HCT116 (cell line): ENCODE data around the gene LIN54. TPM values are rescaled to one million over a fixed set of nuclear protein-coding genes. Genes with fewer than 3 reads are reported as not detected.
A peak's percentile ranks its signal among the peaks of the same experiment; 100 is the strongest.

Experiments used
- ATAC-seq: fragments of 200-7000 bp; cut with Tn5 transposase; 2 replicates; pipeline ENCODE4 v1.9.1; 2020; ENCODE audit warnings: mild to moderate bottlenecking, moderate library complexity
- Bru-seq: library from RNA; stranded (reverse); fragments of 400-500 nt; gene quantifications from one replicate; lab custom pipeline; 2021; lab: Mats Ljungman, UMichigan
- BruChase-seq, 2 experiments: library from RNA; stranded (reverse); fragments of 400-500 nt; gene quantifications; one replicate each; lab custom pipeline; 2021; lab: Mats Ljungman, UMichigan
- BruUV-seq: library from RNA; stranded (reverse); fragments of 400-500 nt; replicated peaks from 2 replicates; lab custom pipeline; 2021; lab: Mats Ljungman, UMichigan
- CTCF ChIA-PET: fragments of 300-600 bp; sonication (Branson Sonifier 250); formaldehyde crosslinking; loops from one replicate; lab custom pipeline; 2021; ENCODE audit warnings: antibody characterized with exemption; lab: Charles Lee
- POLR2A ChIA-PET: fragments of 300-600, 350-600 bp; sonication (Branson Sonifier 250); formaldehyde crosslinking; loops from one replicate; lab custom pipeline; 2021; ENCODE audit warnings: antibody characterized with exemption; lab: Charles Lee
- RAD21 ChIA-PET, 2 experiments: fragments of 300-600 bp; sonication (Branson Sonifier 250); formaldehyde crosslinking; loops; one replicate each; lab custom pipeline; 2023; ENCODE audit warnings: low total read pairs in 2 of 2; ENCODE audit not compliant: uncharacterized antibody in 2 of 2, unreplicated experiment in 2 of 2, low non-redundant PET in 1 of 2; lab: Charles Lee
- DNase-seq: peaks from one replicate; pipeline ENCODE4 v3.0.0-alpha.2; 2010; ENCODE audit warnings: low read depth, low spot score
- H2AFZ ChIP-seq: fragments of 200-600 bp; shearing (Covaris generic), sonication (generic); 2 replicates; pipeline ENCODE4 v1.6.1; 2017; ENCODE audit warnings: low read depth, mixed run types, mixed read lengths, antibody characterized with exemption, low read length; ENCODE audit not compliant: poor library complexity, severe bottlenecking
- H3K27ac ChIP-seq: 2 replicates; pipeline ENCODE4 v1.5.1; 2012; ENCODE audit warnings: low read depth, low read length
- H3K27me3 ChIP-seq: fragments of 200-600 bp; sonication (generic); 2 replicates; pipeline ENCODE4 v1.6.1; 2016; ENCODE audit warnings: mixed run types, low read length, mixed read lengths; ENCODE audit not compliant: insufficient read depth
- H3K36me3 ChIP-seq, 2 experiments: fragments of 200-500 bp in 1 of 2; fragments of 200-600 bp in 1 of 2; sonication (Bioruptor generic) in 1 of 2; sonication (generic) in 1 of 2; 2 replicates each; pipeline versions ENCODE4 v1.5.1 to v1.6.1; 2014 to 2016; ENCODE audit warnings: low read length in 2 of 2, inconsistent platforms in 1 of 2, mixed read lengths in 1 of 2, mixed run types in 1 of 2; ENCODE audit not compliant: insufficient read depth in 2 of 2, control insufficient read depth in 1 of 2
- H3K4me1 ChIP-seq, 2 experiments: fragments of 200-600 bp in 1 of 2; sonication (generic) in 1 of 2; 2 replicates each; pipeline versions ENCODE4 v1.5.1 to v1.6.1; 2012 to 2017; ENCODE audit warnings: low read length in 2 of 2, inconsistent platforms in 1 of 2, mild to moderate bottlenecking in 1 of 2, mixed read lengths in 1 of 2, mixed run types in 1 of 2, moderate library complexity in 1 of 2; ENCODE audit not compliant: insufficient read depth in 2 of 2, control insufficient read depth in 1 of 2
- H3K4me2 ChIP-seq: fragments of 200-600 bp; sonication (generic); 2 replicates; pipeline ENCODE4 v1.6.1; 2017; ENCODE audit warnings: mixed run types, low read length, mixed read lengths
- H3K4me3 ChIP-seq, 2 experiments: fragments of 200-600 bp in 1 of 2; sonication (generic) in 1 of 2; replicated peaks in 1 of 2; 2 replicates each; pipeline ENCODE4 v1.5.1; 2011 to 2016; ENCODE audit warnings: low read length in 2 of 2, control low read depth in 1 of 2, low read depth in 1 of 2, mild to moderate bottlenecking in 1 of 2, mixed read lengths in 1 of 2, mixed run types in 1 of 2
- H3K79me2 ChIP-seq: fragments of 200-600 bp; sonication (generic); 2 replicates; pipeline ENCODE4 v1.6.1; 2017; ENCODE audit warnings: mild to moderate bottlenecking, mixed run types, low read length, moderate library complexity, mixed read lengths; ENCODE audit not compliant: insufficient read depth
- H3K9ac ChIP-seq: fragments of 200-600 bp; sonication (generic); 2 replicates; pipeline ENCODE4 v1.6.1; 2016; ENCODE audit warnings: low read length, mixed read lengths
- H3K9me2 ChIP-seq: fragments of 200-600 bp; sonication (generic), shearing (Covaris generic); 2 replicates; pipeline ENCODE4 v1.6.1; 2017; ENCODE audit warnings: mixed run types, mild to moderate bottlenecking, moderate library complexity; ENCODE audit not compliant: insufficient read depth
- H3K9me3 ChIP-seq, 2 experiments: fragments of 200-500 bp in 1 of 2; fragments of 200-600 bp in 1 of 2; sonication (Bioruptor generic) in 1 of 2; sonication (generic) in 1 of 2; 2 replicates each; pipeline ENCODE4 v1.6.1; 2014 to 2017; ENCODE audit warnings: low read length in 2 of 2, mixed read lengths in 2 of 2, inconsistent platforms in 1 of 2, low read depth in 1 of 2, mild to moderate bottlenecking in 1 of 2, mixed run types in 1 of 2, moderate library complexity in 1 of 2; ENCODE audit not compliant: control insufficient read depth in 1 of 2, insufficient read depth in 1 of 2
- H4K20me1 ChIP-seq: fragments of 200-600 bp; sonication (generic), shearing (Covaris generic); 2 replicates; pipeline ENCODE4 v1.6.1; 2017; ENCODE audit warnings: mixed run types, mild to moderate bottlenecking, moderate library complexity; ENCODE audit not compliant: insufficient read depth
- CBX3 ChIP-seq: IDR thresholded peaks from 2 replicates; pipeline ENCODE4 v1.6.1; 2012; ENCODE audit warnings: low read depth
- POLR2AphosphoS5 ChIP-seq: IDR thresholded peaks from 2 replicates; pipeline ENCODE4 v1.6.1; 2011; ENCODE audit warnings: mild to moderate bottlenecking, low read depth, low read length, moderate library complexity
- SIN3A ChIP-seq: IDR thresholded peaks from 2 replicates; pipeline ENCODE4 v1.6.1; 2012; ENCODE audit warnings: low read depth
- TCF7L2 ChIP-seq: IDR thresholded peaks from 2 replicates; pipeline ENCODE4 v1.7.0; 2011; ENCODE audit warnings: borderline replicate concordance, inconsistent platforms; ENCODE audit not compliant: insufficient read depth, insufficient read length; ENCODE audit errors: extremely low read depth
- intact Hi-C: fragments of 100-400 bp; cut with micrococcal nuclease; formaldehyde crosslinking; loops from 2 replicates; pipeline ENCODE4 v1.10.0; 2022
- long read RNA-seq: library from polyadenylated mRNA; unstranded; transcript quantifications from one replicate; pipeline ENCODE4 v2.0.0, GENCODE V29; 2021; ENCODE audit not compliant: unreplicated experiment
- polyA plus RNA-seq: library from polyadenylated mRNA; unstranded; fragments of >200 nt; gene quantifications from 2 replicates; pipeline ENCODE4 v1.2.1, GENCODE V29; 2012; ENCODE audit warnings: missing spikeins
- total RNA-seq: library from RNA; stranded (reverse); gene quantifications from one replicate; pipeline ENCODE4 v1.2.1, GENCODE V29; 2021; ENCODE audit not compliant: unreplicated experiment
- TF ChIP-seq, protein P1 (sequence below): IDR thresholded peaks from 2 replicates; pipeline ENCODE4 v1.6.1; 2012

Gene LIN54
- total RNA-seq, result 15.6 TPM
- 6.8 and 7.4 TPM in 2 replicates for polyA plus RNA-seq
- percentile 69 among the genes with signal in this experiment for Bru-seq, nascent RNA
- percentile 58 among the genes with signal in this experiment for BruChase-seq, experiment 1, labeled RNA remaining after a 6-hour chase
- percentile 64 among the genes with signal in this experiment for BruChase-seq, experiment 2, labeled RNA remaining after a 2-hour chase
- long read RNA-seq, full-length matches to known transcripts, result 8 of 13 reads
- long read RNA-seq, partial matches to known transcripts, result 2 of 13 reads
- long read RNA-seq, other reads (novel, unspliced or antisense), result 3 of 13 reads

DNA sequence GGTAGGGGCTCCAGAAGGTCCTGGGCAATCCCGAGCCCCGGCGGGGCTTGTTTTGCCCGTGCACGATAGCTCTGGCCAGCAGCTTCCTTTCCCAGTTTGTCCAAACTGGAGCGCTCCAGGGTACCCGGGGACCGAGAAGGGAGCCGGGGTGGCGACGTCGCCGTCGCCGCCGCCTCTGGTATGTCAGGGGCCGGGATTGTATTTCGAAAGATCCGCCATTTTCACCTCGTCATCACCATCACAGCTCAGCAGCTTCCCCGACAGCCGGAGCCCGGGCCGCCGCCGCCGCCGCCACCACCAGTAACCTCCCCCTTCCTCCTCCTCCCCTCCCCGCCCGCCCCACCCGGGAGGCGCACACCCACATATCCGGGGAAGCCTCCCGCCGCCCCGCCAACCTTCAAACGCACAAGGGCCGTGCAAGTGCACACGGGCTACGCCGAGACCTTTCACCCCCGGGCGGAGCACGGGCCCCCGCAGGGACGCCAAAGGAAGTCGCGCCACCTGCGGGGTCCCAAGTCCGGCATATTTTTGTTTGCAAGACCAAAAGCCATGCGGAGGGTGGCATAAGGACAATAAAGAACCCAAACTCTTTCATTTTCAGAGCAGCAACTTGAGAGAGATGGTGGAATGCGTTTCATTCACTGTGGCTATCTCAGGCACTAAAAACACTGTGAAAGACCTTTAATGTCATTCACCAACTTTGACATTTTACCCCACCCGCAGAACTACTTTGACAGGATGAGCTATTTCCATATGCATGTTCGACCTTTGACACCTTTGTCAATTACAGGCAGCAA, at the start of gene LIN54:
LIN54 (minus strand) TSS at position 302 of the 797 bp plus-strand sequence. CDS start 25,979 bp downstream, outside the sequence.
- peak within 1 kb of the TSS; percentile 90 for H3K4me2 ChIP-seq
- peak; percentile 32 for ATAC-seq
- H3K9ac ChIP-seq, result peak within 1 kb of the TSS; percentile 85
- H3K27me3 ChIP-seq, result no peaks in the 10 kb centered on the region
- peaks cover 11 to 31% of the 10 kb centered on the region in 2 experiments for H3K4me1 ChIP-seq
- H3K4me3 ChIP-seq, result peak within 1 kb of the TSS; percentile 69 to 82
- H3K27ac ChIP-seq, result peak within 1 kb of the TSS; percentile 78
- ChIA-PET POLR2A (interaction anchor here (1.1 to 1.3 kb wide), 3 partner anchors 24 to 111 kb away, joined by 3 to 7 read pairs (median 5); partner anchors contain the start of genes COPS4 and THAP9), CTCF (interaction anchor here (1.5 kb wide), 1 partner anchor 242 kb away, joined by 3 read pairs; no protein-coding TSS in a partner anchor), RAD21 (interaction anchor here (0.6 to 1.7 kb wide), 3 partner anchors 110 to 242 kb away, joined by 3 to 6 read pairs (median 5); partner anchors contain the start of gene THAP9 (in 1 of the 2))
- H3K9me3 ChIP-seq, result no peaks in the 10 kb centered on the region
- TF ChIP-seq SIN3A (peak; percentile 21; the same call in 1 of the 2 replicates), CBX3 (no peak), POLR2AphosphoS5 (peak; percentile 45), TCF7L2 (peak; percentile 50)
- TF ChIP-seq, protein P1, sequence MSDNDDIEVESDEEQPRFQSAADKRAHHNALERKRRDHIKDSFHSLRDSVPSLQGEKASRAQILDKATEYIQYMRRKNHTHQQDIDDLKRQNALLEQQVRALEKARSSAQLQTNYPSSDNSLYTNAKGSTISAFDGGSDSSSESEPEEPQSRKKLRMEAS, result peak; percentile 24; the same call in 1 of the 2 replicates
- peak within 1 kb of the TSS; percentile 33 for H2AFZ ChIP-seq
- intact Hi-C loops, result loop anchor here (1.0 to 5.0 kb wide), 3 partner anchors 110 to 247 kb away; partner anchors contain the start of gene THAP9
- no TSS peak for BruUV-seq
- DNase-seq, result peak; percentile 27
- no peaks in the 10 kb centered on the region for H4K20me1 ChIP-seq
- H3K36me3 ChIP-seq, result no peaks in the 10 kb centered on the region
- no peaks in the 10 kb centered on the region for H3K9me2 ChIP-seq
- peaks cover 65% of the 10 kb centered on the region for H3K79me2 ChIP-seq
